H1 (cell line): Measurements from ENCODE around the gene ENDOV. TPM values are rescaled to one million over a fixed set of nuclear protein-coding genes. Genes with fewer than 3 reads are reported as not detected.

ENCODE experiments used
- CTCF ChIA-PET: fragments of 300-600 bp; sonication (Branson Sonifier 250); formaldehyde crosslinking; loops from one replicate; lab custom pipeline; 2021; ENCODE audit not compliant: partially characterized antibody; lab: Charles Lee
- POLR2A ChIA-PET: fragments of 300-600 bp; sonication (Branson Sonifier 250); formaldehyde crosslinking; loops from one replicate; lab custom pipeline; 2021; ENCODE audit warnings: inconsistent platforms; ENCODE audit not compliant: partially characterized antibody; lab: Charles Lee
- DNase-seq, 2 experiments: peaks; one replicate each; pipeline versions ENCODE4 v3.0.0 to v3.0.0-alpha.2; 2010 to 2022; ENCODE audit warnings: low spot score in 2 of 2, low read depth in 1 of 2, mixed read lengths in 1 of 2
- FAIRE-seq: peaks from 2 replicates; lab custom pipeline; 2011; peaks lifted over from hg19 to GRCh38; lab: Jason Lieb, UNC
- H2AFZ ChIP-seq: 2 replicates; pipeline ENCODE4 v1.8.1; 2012; ENCODE audit warnings: low read length, inconsistent platforms
- H2AK5ac ChIP-seq: 2 replicates; pipeline ENCODE4 v1.6.1; 2013; ENCODE audit warnings: low read depth, low read length
- H2BK120ac ChIP-seq: replicated peaks from 2 replicates; pipeline ENCODE3; 2013; ENCODE audit warnings: low read depth, low read length, inconsistent platforms
- H2BK12ac ChIP-seq: 2 replicates; pipeline ENCODE4 v1.6.1; 2013; ENCODE audit warnings: low read depth, low read length
- H2BK15ac ChIP-seq: 2 replicates; pipeline ENCODE4 v1.6.1; 2013; ENCODE audit warnings: low read length
- H2BK20ac ChIP-seq: 2 replicates; pipeline ENCODE4 v1.6.1; 2013; ENCODE audit warnings: low read length
- H2BK5ac ChIP-seq: 2 replicates; pipeline ENCODE4 v1.6.1; 2013; ENCODE audit warnings: low read depth, low read length
- H3K14ac ChIP-seq: 2 replicates; pipeline ENCODE4 v1.6.1; 2013; ENCODE audit warnings: inconsistent platforms; ENCODE audit not compliant: insufficient read length
- H3K18ac ChIP-seq: 2 replicates; pipeline ENCODE4 v1.6.1; 2013; ENCODE audit warnings: low read length; ENCODE audit errors: extremely low read depth
- H3K23ac ChIP-seq: 2 replicates; pipeline ENCODE4 v1.6.1; 2013; ENCODE audit warnings: inconsistent platforms; ENCODE audit not compliant: insufficient read length
- H3K23me2 ChIP-seq: 2 replicates; pipeline ENCODE4 v1.6.1; 2013; ENCODE audit warnings: low read depth, low read length
- H3K27ac ChIP-seq: 2 replicates; pipeline ENCODE4 v1.6.1; 2011; ENCODE audit warnings: low read depth, low read length, inconsistent platforms
- H3K27me3 ChIP-seq, 4 experiments: replicated peaks in 1 of 4; 1 replicate in 1 of 4; 2 replicates in 3 of 4; pipeline versions ENCODE4 v1.6.1 to v1.8.1; 2011 to 2013; ENCODE audit warnings: low read length in 3 of 4, mild to moderate bottlenecking in 3 of 4, inconsistent platforms in 2 of 4, mixed read lengths in 2 of 4, moderate library complexity in 1 of 4; ENCODE audit not compliant: control insufficient read depth in 3 of 4, insufficient read depth in 3 of 4; ENCODE audit errors: extremely low read depth in 1 of 4
- H3K36me3 ChIP-seq, 4 experiments: 2 replicates each; pipeline versions ENCODE4 v1.6.1 to v1.8.1; 2011 to 2013; ENCODE audit warnings: mild to moderate bottlenecking in 4 of 4, low read length in 3 of 4, moderate library complexity in 2 of 4, control low read depth in 1 of 4, inconsistent platforms in 1 of 4; ENCODE audit not compliant: insufficient read depth in 4 of 4, control insufficient read depth in 2 of 4
- H3K4ac ChIP-seq: replicated peaks from 2 replicates; pipeline ENCODE3; 2013; ENCODE audit warnings: low read length, low read depth, mixed read lengths, inconsistent platforms; ENCODE audit not compliant: insufficient read length
- H3K4me1 ChIP-seq, 4 experiments: replicated peaks in 1 of 4; 1 replicate in 1 of 4; 2 replicates in 3 of 4; pipeline versions ENCODE4 v1.6.1 to v1.8.1; 2011 to 2013; ENCODE audit warnings: low read length in 3 of 4, inconsistent platforms in 2 of 4, mixed read lengths in 1 of 4; ENCODE audit not compliant: insufficient read depth in 4 of 4, control insufficient read depth in 3 of 4
- H3K4me2 ChIP-seq, 2 experiments: 2 replicates each; pipeline versions ENCODE4 v1.6.1 to v1.8.1; 2011 to 2013; ENCODE audit warnings: low read depth in 2 of 2, low read length in 2 of 2, control low read depth in 1 of 2, inconsistent platforms in 1 of 2, mild to moderate bottlenecking in 1 of 2; ENCODE audit not compliant: insufficient read depth in 1 of 2
- H3K4me3 ChIP-seq, 4 experiments: fragments of 200-600, 300-600 bp in 1 of 4; sonication (generic), shearing (Covaris generic), sonication (Bioruptor Twin) in 1 of 4; 2 replicates each; pipeline versions ENCODE4 v1.5.1 to v1.8.1; 2011 to 2016; ENCODE audit warnings: low read length in 4 of 4, low read depth in 3 of 4, control low read depth in 2 of 4, inconsistent platforms in 2 of 4, mild to moderate bottlenecking in 2 of 4, mixed read lengths in 1 of 4, moderate library complexity in 1 of 4; ENCODE audit not compliant: insufficient read depth in 2 of 4; ENCODE audit errors: extremely low read depth in 1 of 4
- H3K56ac ChIP-seq: replicated peaks from 2 replicates; pipeline ENCODE3; 2013; ENCODE audit warnings: low read depth, mild to moderate bottlenecking, mixed read lengths, low read length, inconsistent platforms; ENCODE audit not compliant: insufficient read length
- H3K79me1 ChIP-seq: 2 replicates; pipeline ENCODE4 v1.6.1; 2013; ENCODE audit warnings: low read depth, low read length, control low read depth
- H3K79me2 ChIP-seq, 2 experiments: 2 replicates each; pipeline versions ENCODE4 v1.6.1 to v1.8.1; 2012 to 2013; ENCODE audit warnings: low read length in 2 of 2, mild to moderate bottlenecking in 2 of 2, inconsistent platforms in 1 of 2; ENCODE audit not compliant: insufficient read depth in 2 of 2, control insufficient read depth in 1 of 2
- H3K9ac ChIP-seq, 4 experiments: replicated peaks in 1 of 4; 1 replicate in 1 of 4; 2 replicates in 3 of 4; pipeline versions ENCODE4 v1.6.1 to v1.8.1; 2011 to 2013; ENCODE audit warnings: low read depth in 3 of 4, low read length in 3 of 4, control low read depth in 2 of 4, mild to moderate bottlenecking in 2 of 4, moderate library complexity in 2 of 4, inconsistent platforms in 1 of 4; ENCODE audit errors: extremely low read depth in 1 of 4
- H3K9me3 ChIP-seq, 2 experiments: 2 replicates each; pipeline versions ENCODE4 v1.6.1 to v1.8.1; 2012 to 2013; ENCODE audit warnings: mild to moderate bottlenecking in 2 of 2, moderate library complexity in 2 of 2, control low read depth in 1 of 2, inconsistent platforms in 1 of 2, low read depth in 1 of 2, low read length in 1 of 2, mixed read lengths in 1 of 2; ENCODE audit not compliant: insufficient read depth in 2 of 2
- H4K20me1 ChIP-seq, 2 experiments: replicated peaks in 1 of 2; 2 replicates each; pipeline versions ENCODE3 to v1.8.1; 2011 to 2013; ENCODE audit warnings: inconsistent platforms in 2 of 2, low read length in 2 of 2, mild to moderate bottlenecking in 1 of 2; ENCODE audit not compliant: insufficient read depth in 2 of 2, control insufficient read depth in 1 of 2
- H4K5ac ChIP-seq: 2 replicates; pipeline ENCODE4 v1.6.1; 2013; ENCODE audit warnings: low read length, low read depth, mixed read lengths, inconsistent platforms; ENCODE audit not compliant: insufficient read length
- H4K8ac ChIP-seq: 2 replicates; pipeline ENCODE4 v1.8.0; 2013; ENCODE audit warnings: mild to moderate bottlenecking, moderate library complexity, low read length, inconsistent platforms; ENCODE audit not compliant: insufficient read depth; ENCODE audit errors: extremely low read depth
- H4K91ac ChIP-seq: replicated peaks from 2 replicates; pipeline ENCODE3; 2013; ENCODE audit warnings: low read length, mixed read lengths, inconsistent platforms; ENCODE audit not compliant: insufficient read length
- CEBPB ChIP-seq: IDR thresholded peaks from 2 replicates; pipeline ENCODE4 v1.6.1; 2012; ENCODE audit warnings: low read depth, low read length
- CHD2 ChIP-seq: IDR thresholded peaks from 2 replicates; pipeline ENCODE4 v1.6.1; 2012; ENCODE audit warnings: low read length, improper control_type of control experiment
- GTF2F1 ChIP-seq: IDR thresholded peaks from 2 replicates; pipeline ENCODE4 v1.6.1; 2012; ENCODE audit warnings: low read depth, low read length, improper control_type of control experiment, borderline replicate concordance
- JUND ChIP-seq: IDR thresholded peaks from 2 replicates; pipeline ENCODE4 v1.6.1; 2011; ENCODE audit warnings: mild to moderate bottlenecking, improper control_type of control experiment, low read length
- KDM4A ChIP-seq: IDR thresholded peaks from one replicate; pipeline ENCODE4 v1.7.1; 2012; ENCODE audit warnings: low read depth, mild to moderate bottlenecking, moderate library complexity, low read length, inconsistent platforms; ENCODE audit not compliant: severe bottlenecking
- KDM5A ChIP-seq: fragments of 200-600 bp; IDR thresholded peaks from 2 replicates; pipeline ENCODE4 v1.7.1; 2012; ENCODE audit warnings: mild to moderate bottlenecking, low read length, inconsistent platforms, mixed read lengths
- NRF1 ChIP-seq: IDR thresholded peaks from 2 replicates; pipeline ENCODE4 v1.6.1; 2011; ENCODE audit warnings: mild to moderate bottlenecking, low read depth, low read length, improper control_type of control experiment
- RAD21 ChIP-seq, 2 experiments: IDR thresholded peaks in 1 of 2; conservative IDR thresholded peaks in 1 of 2; 2 replicates each; pipeline ENCODE4 v1.6.1; 2011; ENCODE audit warnings: low read depth in 2 of 2, low read length in 2 of 2, improper control_type of control experiment in 1 of 2, inconsistent platforms in 1 of 2, mild to moderate bottlenecking in 1 of 2, moderate library complexity in 1 of 2
- RNF2 ChIP-seq: fragments of 200-900, 300-1000 bp; sonication (generic); IDR thresholded peaks from 2 replicates; pipeline ENCODE4 v1.7.1; 2016; ENCODE audit warnings: borderline replicate concordance, low read depth, mild to moderate bottlenecking, antibody characterized with exemption, low read length; ENCODE audit not compliant: poor library complexity, severe bottlenecking; ENCODE audit errors: missing control alignments
- SIN3A ChIP-seq, 2 experiments: IDR thresholded peaks in 1 of 2; conservative IDR thresholded peaks in 1 of 2; 2 replicates each; pipeline ENCODE4 v1.6.1; 2011 to 2012; ENCODE audit warnings: low read length in 2 of 2, improper control_type of control experiment in 1 of 2, low read depth in 1 of 2, mild to moderate bottlenecking in 1 of 2
- SIX5 ChIP-seq: IDR thresholded peaks from 2 replicates; pipeline ENCODE4 v1.6.1; 2011; ENCODE audit warnings: mild to moderate bottlenecking, low read depth, low read length
- SP1 ChIP-seq: IDR thresholded peaks from 2 replicates; pipeline ENCODE4 v1.6.1; 2011; ENCODE audit warnings: low read depth, low read length
- WGBS, 2 experiments: shearing (Covaris generic) in 1 of 2; methylation state at CpG; one replicate each; pipeline versions ENCODE4 v1.1.6 to v1.1.7; 2013 to 2015; ENCODE audit warnings: low lambda C conversion rate in 2 of 2, mixed read lengths in 2 of 2, inconsistent platforms in 1 of 2, low coverage in 1 of 2, missing lambda C conversion rate in 1 of 2; ENCODE audit not compliant: insufficient replicate concordance in 2 of 2, insufficient coverage in 1 of 2, insufficient read length in 1 of 2; ENCODE audit errors: extremely low coverage in 1 of 2, missing lambda C conversion rate in 1 of 2; 5-methylcytosine and 5-hydroxymethylcytosine counted together
- polyA plus RNA-seq, 7 experiments: library from polyadenylated mRNA; depleted of rRNA in 3 of 7; stranded (reverse) in 5 of 7; unstranded in 2 of 7; fragments of >200 nt in 5 of 7; fragments of 200-250 nt in 2 of 7; gene quantifications; 1 replicate in 5 of 7; 2 replicates in 1 of 7; 4 replicates in 1 of 7; pipeline versions ENCODE4 v1.2.1 to v1.2.3, GENCODE V29; 2011 to 2013; ENCODE audit warnings: missing spikeins in 2 of 7, mixed read lengths in 2 of 7
- total RNA-seq: library from RNA; stranded (reverse); fragmentation: NEBNext Ultra II Directional; extraction: Animal tissue kit (Norgen Biotek cat#: 25700); gene quantifications from 2 replicates; pipeline ENCODE4 v1.2.1, GENCODE V29; 2021
- TF ChIP-seq, protein P1 (sequence below): IDR thresholded peaks from 2 replicates; pipeline ENCODE4 v1.6.1; 2012; ENCODE audit warnings: inconsistent platforms

Gene ENDOV
- total and polyA plus RNA-seq, 2 of the 8 experiments (the other 6 are each of a cell fraction or from before 2014, with no cell fraction given), result 10.6 to 13.3 TPM

DNA sequence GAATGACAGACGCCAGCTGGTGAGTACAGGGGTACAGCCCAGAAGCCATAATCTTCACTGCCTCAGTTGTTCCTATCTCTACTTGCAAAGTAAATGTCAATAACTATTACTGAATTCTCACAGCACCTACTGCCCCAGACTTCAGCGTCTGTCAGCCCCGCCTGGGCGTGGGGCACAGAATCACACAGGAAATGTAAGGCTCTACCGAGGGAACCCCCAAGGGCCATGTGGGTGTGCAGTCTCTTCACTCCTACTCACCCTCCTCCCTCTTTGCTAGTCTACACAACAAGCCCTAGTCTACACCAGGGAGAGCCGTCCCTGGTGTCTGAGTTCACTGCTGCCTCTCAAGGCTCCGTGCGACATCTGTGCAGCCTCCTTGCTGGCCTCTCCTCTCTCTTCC is 57.0 kb downstream of the ENDOV start:
- DNase-seq (no peak), FAIRE-seq (no peak)
- Histone ChIP-seq H3K36me3 (peaks cover 0 to 7% (median 0%) of the 10 kb centered on the region in 4 experiments; a peak in 1 of 8 replicates), H3K79me2 (no peaks in the 10 kb centered on the region), H3K4me2 (no peak overlapping the region), H2BK20ac (no peak overlapping the region), H3K27me3 (peaks cover 39 to 67% (median 59%) of the 10 kb centered on the region in 4 experiments), H4K20me1 (peaks cover 3 to 24% of the 10 kb centered on the region in 2 experiments), H3K4me1 (peaks cover 0 to 15% (median 4%) of the 10 kb centered on the region in 4 experiments; a peak in 5 of 7 replicates), H3K79me1 (no peaks in the 10 kb centered on the region), H3K56ac (no peak overlapping the region), H3K18ac (no peak overlapping the region), H4K91ac (no peak overlapping the region), H3K9ac (no peak overlapping the region), H3K14ac (no peak overlapping the region), H3K4me3 (no peak overlapping the region), H2AFZ (no peak overlapping the region), H3K4ac (no peak overlapping the region), H4K8ac (no peak overlapping the region), H4K5ac (no peak overlapping the region), H2BK12ac (0 out of 2 replicates have a peak overlapping the region, but pooled peaks have one; percentile 27), H3K27ac (no peak overlapping the region), H3K23ac (no peak overlapping the region), H3K23me2 (peaks cover 5% of the 10 kb centered on the region; the same call in 1 of the 2 replicates), H2BK15ac (no peak overlapping the region), H2AK5ac (no peak overlapping the region), H3K9me3 (no peaks in the 10 kb centered on the region), H2BK120ac (no peak overlapping the region), H2BK5ac (no peak overlapping the region)
- ChIA-PET POLR2A (no interaction called here), CTCF (interaction anchor here (0.8 to 4.5 kb wide), 5 partner anchors 11 to 105 kb away, joined by 3 to 22 read pairs (median 6); no protein-coding TSS in a partner anchor)
- 84% methylated on average over 8 of the region's 8 CpGs; no CpG with 5 or more reads in 1 of the 2 experiments for WGBS, 2 experiments
- TF ChIP-seq SP1 (no peak), GTF2F1 (no peak), CHD2 (no peak), KDM4A (no peak), KDM5A (no peak), NRF1 (no peak), JUND (no peak), RNF2 (no peak), CEBPB (no peak), RAD21 (IDR thresholded peaks at IDR 0.05 in 1 of 2, conservative IDR thresholded peaks at IDR 0.05 in 1 of 2; ENCODE audit: low read depth in 2 of 2, low read length in 2 of 2) (no peak), SIX5 (no peak), SIN3A (conservative IDR thresholded peaks at IDR 0.05 in 1 of 2, IDR thresholded peaks at IDR 0.05 in 1 of 2; ENCODE audit: low read depth in 1 of 2, low read length in 2 of 2) (no peak)
- TF ChIP-seq, protein P1, sequence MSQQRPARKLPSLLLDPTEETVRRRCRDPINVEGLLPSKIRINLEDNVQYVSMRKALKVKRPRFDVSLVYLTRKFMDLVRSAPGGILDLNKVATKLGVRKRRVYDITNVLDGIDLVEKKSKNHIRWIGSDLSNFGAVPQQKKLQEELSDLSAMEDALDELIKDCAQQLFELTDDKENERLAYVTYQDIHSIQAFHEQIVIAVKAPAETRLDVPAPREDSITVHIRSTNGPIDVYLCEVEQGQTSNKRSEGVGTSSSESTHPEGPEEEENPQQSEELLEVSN, result no peak
